Left renal cortex interstitium (tissue), 4 donors: ENCODE data around the gene CMTM6. TPM values are rescaled to one million over a fixed set of nuclear protein-coding genes. Genes with fewer than 3 reads are reported as not detected.
"Not testable (repeated sequence)": the region's sequence is repeated elsewhere in the genome, so short reads cannot be mapped to it uniquely, and the experiment has no call there.

Source experiments
- DNase-seq, 4 donors: peaks; one replicate each; pipeline ENCODE4 v3.0.0-alpha.2; 2013; ENCODE audit warnings: low read depth in 4 of 4, low spot score in 2 of 4, missing footprints in 1 of 4
- polyA plus RNA-seq, 4 donors: library from polyadenylated mRNA; unstranded; fragments of 120-200 nt; gene quantifications; one replicate each; pipeline ENCODE4 v1.2.1, GENCODE V29; 2013; ENCODE audit not compliant: insufficient read length in 4 of 4

Gene CMTM6
- polyA plus RNA-seq: 10 to 100 TPM; 64.7 to 82.6 (median 78.5) TPM

GRCh38 chr3:32502118-32502945 lies at the start of gene CMTM6:
TSS of gene CMTM6 (minus strand) at chr3:32502852. CDS start at chr3:32502745, 107 bp downstream.
- peak in 3 of 4 donors; percentile 65 to 77 (median 66) for DNase-seq

- no peak for DNase-seq
These were observed 49.4 kb upstream of the CMTM6 start for GRCh38 chr3:32552013-32552412.

GRCh38 chr3:32551496-32551895 lies 48.8 kb upstream of the CMTM6 start:
- no peak for DNase-seq

GRCh38 chr3:32551087-32551486 lies 48.4 kb upstream of the CMTM6 start:
- DNase-seq: peak in 1 of 4 donors; percentile 17

GRCh38 chr3:32545305-32545704 lies 42.7 kb upstream of the CMTM6 start:
- DNase-seq: no peak

- DNase-seq: no peak
These were observed 42.2 kb upstream of the CMTM6 start for GRCh38 chr3:32544894-32545293.

GRCh38 chr3:32542807-32543206 lies 40.2 kb upstream of the CMTM6 start:
- DNase-seq: no peak

- DNase-seq: no peak
These were observed 38.2 kb upstream of the CMTM6 start for GRCh38 chr3:32540899-32541298.

- DNase-seq: no peak
These were observed 29.8 kb upstream of the CMTM6 start for GRCh38 chr3:32532434-32532833.

GRCh38 chr3:32531010-32531647 lies 28.5 kb upstream of the CMTM6 start:
- DNase-seq: no peak

GRCh38 chr3:32525720-32526119 lies 23.1 kb upstream of the CMTM6 start:
- DNase-seq: no peak

- no peak for DNase-seq
These were observed 20.0 kb upstream of the CMTM6 start for GRCh38 chr3:32522682-32523081.

GRCh38 chr3:32518921-32519320 lies 16.3 kb upstream of the CMTM6 start:
- not testable (repeated sequence) for DNase-seq

- DNase-seq: not testable (repeated sequence)
These were observed 14.1 kb upstream of the CMTM6 start for GRCh38 chr3:32516751-32517150.

- DNase-seq: no peak
These were observed 8.4 kb upstream of the CMTM6 start for GRCh38 chr3:32511005-32511404.

GRCh38 chr3:32510075-32510724 lies 7.5 kb upstream of the CMTM6 start:
- DNase-seq: peak in 3 of 4 donors; percentile 50 to 71 (median 51)

GRCh38 chr3:32508711-32509110 lies 6.1 kb upstream of the CMTM6 start:
- peak in 2 of 4 donors; percentile 40 to 49 for DNase-seq

GRCh38 chr3:32506466-32506865 lies 3.8 kb upstream of the CMTM6 start:
- no peak for DNase-seq

GRCh38 chr3:32502946-32503286 lies 264 bp upstream of the CMTM6 start:
- DNase-seq: no peak

GRCh38 chr3:32501783-32502117 lies 902 bp downstream of the CMTM6 start:
- DNase-seq: no peak

GRCh38 chr3:32500880-32501782 lies 1.5 kb downstream of the CMTM6 start:
- no peak for DNase-seq
